NK-92 (cell line): ENCODE results near the gene IGLL1.

Source experiments
- DNase-seq: peaks from one replicate; lab custom pipeline; 2025; ENCODE audit not compliant: unreplicated experiment; lab: John Stamatoyannopoulos, UW

Gene IGLL1

GRCh38 chr22:23530766-23531282 is 49.3 kb downstream of the IGLL1 start:
- no peak for DNase-seq

DNA sequence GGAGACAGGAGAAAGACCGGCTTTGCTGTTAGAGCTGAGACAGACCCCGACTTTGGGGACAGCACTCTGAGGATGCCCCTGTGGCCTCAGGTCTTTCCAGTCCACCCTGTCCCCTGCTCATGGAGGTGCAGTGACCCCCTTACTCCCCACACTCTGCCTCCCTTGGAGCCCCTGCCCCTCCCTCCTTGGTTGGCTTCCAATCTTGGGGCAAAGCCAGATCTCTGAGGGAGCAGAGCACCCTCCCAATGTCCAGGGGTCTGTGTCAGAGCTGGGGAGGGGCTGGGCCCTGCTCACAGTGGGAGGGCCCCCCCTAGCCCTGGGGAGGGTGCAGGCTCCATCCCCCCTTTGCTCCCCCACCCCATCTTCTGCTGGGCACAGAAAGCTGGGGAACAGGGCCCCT is 50.0 kb downstream of the IGLL1 start:
- DNase-seq: no peak

- no peak for DNase-seq
These were observed 50.7 kb downstream of the IGLL1 start for GRCh38 chr22:23529166-23530103.

DNA sequence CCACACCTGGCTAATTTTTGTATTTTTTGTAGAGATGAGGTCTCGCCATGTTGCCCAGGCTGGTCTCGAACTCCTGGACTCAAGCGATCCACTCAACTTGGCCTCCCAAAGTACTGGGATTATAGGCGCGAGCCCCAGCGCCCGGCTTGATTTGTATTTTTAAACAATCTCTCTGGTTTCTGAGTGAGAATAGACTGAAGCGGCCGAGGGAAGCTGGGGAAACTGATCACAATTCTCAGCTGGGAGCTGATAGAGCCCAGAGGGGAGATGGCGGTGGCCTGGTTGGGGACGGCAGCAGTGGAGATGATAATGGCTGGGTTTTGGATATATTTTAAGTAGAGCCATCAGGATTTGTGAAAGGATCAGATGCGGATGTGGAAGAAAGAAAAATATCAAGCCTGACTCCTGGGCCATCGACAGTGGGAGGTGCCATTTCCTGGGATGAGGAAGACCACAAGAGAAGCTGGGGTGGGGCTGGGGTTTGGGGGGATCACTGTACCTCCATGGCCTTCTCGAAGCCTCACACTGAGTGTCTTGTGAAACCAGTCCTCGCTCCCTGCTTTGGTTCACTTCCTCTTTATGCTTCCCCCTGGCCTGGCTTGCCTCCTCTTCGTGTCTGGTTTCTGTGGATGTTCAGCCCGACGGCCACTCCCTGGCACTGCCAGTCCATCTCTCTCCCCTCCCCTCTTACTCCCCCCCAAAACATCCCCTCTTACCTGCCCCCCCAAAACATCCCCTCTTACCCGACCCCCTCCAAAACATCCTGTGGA is 51.9 kb downstream of the IGLL1 start:
- DNase-seq: no peak

GRCh38 chr22:23526596-23527316 is 53.3 kb downstream of the IGLL1 start:
- DNase-seq: no peak

DNA sequence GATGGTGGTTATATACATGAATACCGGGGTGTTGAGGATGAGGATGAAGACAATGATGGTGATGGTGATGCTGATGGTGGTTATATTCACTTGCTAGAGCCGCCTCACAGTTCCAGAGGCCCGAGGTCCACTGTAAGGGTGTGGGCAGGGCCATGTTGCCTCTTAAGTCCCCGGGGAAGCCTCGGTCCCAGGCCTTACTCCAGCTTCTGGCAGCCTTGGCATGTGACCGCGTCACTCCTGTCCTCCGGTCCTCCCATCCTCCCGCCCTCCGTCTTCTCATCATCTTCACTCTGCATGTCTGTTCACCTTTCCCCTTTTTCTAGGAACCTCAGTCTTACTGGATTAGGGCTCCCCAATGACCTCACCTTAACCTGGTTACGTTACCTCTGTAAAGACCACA is 54.6 kb downstream of the IGLL1 start:
- DNase-seq: no peak

DNA sequence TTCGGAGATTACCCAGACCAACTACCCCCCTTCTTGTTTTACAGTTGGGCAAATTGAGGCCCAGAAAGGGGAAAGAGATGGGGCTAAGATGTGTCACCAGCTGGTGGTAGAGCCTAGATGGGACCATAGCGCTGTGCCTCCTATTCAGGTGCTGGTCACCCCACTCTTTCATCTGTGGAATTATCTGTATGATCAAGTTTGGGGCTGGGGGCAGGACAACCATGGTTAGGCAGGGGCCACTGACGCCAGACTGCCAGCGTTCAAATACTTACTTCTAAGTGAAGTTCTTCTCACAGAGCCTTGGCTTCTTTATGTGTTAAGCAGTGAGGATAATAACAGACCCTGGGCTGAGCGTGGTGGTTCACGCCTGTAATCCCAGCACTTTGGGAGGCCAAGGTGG is 55.9 kb downstream of the IGLL1 start:
- DNase-seq: no peak

DNA sequence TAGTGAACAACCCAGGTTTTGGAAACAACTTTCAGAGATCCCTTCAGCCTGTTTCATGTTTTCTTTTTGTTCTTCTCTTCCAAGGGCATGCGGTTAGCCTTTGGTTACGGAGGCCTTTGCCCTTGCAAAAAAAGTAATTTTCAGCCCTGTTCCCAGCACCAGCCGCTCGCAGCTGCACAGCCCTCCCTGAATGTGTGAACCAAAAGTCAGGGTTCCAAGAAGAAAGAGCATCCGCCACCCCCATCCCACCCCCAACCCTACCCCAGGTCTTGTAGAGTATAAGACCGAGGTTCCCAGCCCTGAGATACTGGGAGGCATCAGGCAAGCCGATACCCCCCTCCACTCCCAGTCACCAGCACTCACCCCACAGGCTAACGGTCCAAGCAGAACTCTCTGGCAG is 56.4 kb downstream of the IGLL1 start:
- DNase-seq: no peak
